HCT116 (cell line): ENCODE results near the gene UBAC2.

Experiments
- CTCF ChIP-seq, 3 experiments: fragments of 200-600 bp in 1 of 3; sonication (generic) in 1 of 3; IDR thresholded peaks in 2 of 3; conservative IDR thresholded peaks in 1 of 3; 2 replicates each; pipeline ENCODE4 v1.5.1; 2012 to 2017; ENCODE audit warnings: low read depth in 2 of 3, low read length in 2 of 3, antibody characterized with exemption in 1 of 3, borderline replicate concordance in 1 of 3, control low read depth in 1 of 3, mild to moderate bottlenecking in 1 of 3, mixed read lengths in 1 of 3, mixed run types in 1 of 3, moderate library complexity in 1 of 3; ENCODE audit not compliant: insufficient read depth in 1 of 3
- EZH2 ChIP-seq: fragments of 200-600 bp; sonication (generic); IDR thresholded peaks from 2 replicates; pipeline ENCODE4 v1.6.1; 2017; ENCODE audit warnings: antibody characterized with exemption, mixed run types
- MAX ChIP-seq: IDR thresholded peaks from 2 replicates; pipeline ENCODE4 v1.6.1; 2012
- POLR2A ChIP-seq: IDR thresholded peaks from 2 replicates; pipeline ENCODE4 v1.7.0; 2011; ENCODE audit warnings: borderline replicate concordance; ENCODE audit not compliant: insufficient read depth, insufficient read length; ENCODE audit errors: extremely low read depth
- ZBTB33 ChIP-seq: IDR thresholded peaks from 2 replicates; pipeline ENCODE4 v1.6.1; 2011; ENCODE audit warnings: mild to moderate bottlenecking, low read length, moderate library complexity; ENCODE audit not compliant: insufficient replicate concordance; ENCODE audit errors: extremely low read depth

- TF ChIP-seq CTCF (IDR thresholded peaks at IDR 0.05 in 2 of 3, conservative IDR thresholded peaks at IDR 0.05 in 1 of 3; ENCODE audit: borderline replicate concordance in 1 of 3, insufficient read depth in 1 of 3, low read depth in 2 of 3, low read length in 2 of 3) = no peak
- TF ChIP-seq EZH2 = no peak
- TF ChIP-seq POLR2A = no peak
- no peak for TF ChIP-seq ZBTB33
- TF ChIP-seq MAX = no peak
These were observed 175.5 kb downstream of the UBAC2 start for GRCh38 chr13:99376132-99376531.
